HG03095 (cell line): ENCODE results near the gene LAMC3.

ENCODE experiments used
- ATAC-seq: cut with Tn5 transposase; IDR thresholded peaks from one replicate; pipeline ENCODE4 v1.9.1; 2021; ENCODE audit warnings: moderate library complexity; ENCODE audit not compliant: unreplicated experiment

Gene LAMC3

DNA sequence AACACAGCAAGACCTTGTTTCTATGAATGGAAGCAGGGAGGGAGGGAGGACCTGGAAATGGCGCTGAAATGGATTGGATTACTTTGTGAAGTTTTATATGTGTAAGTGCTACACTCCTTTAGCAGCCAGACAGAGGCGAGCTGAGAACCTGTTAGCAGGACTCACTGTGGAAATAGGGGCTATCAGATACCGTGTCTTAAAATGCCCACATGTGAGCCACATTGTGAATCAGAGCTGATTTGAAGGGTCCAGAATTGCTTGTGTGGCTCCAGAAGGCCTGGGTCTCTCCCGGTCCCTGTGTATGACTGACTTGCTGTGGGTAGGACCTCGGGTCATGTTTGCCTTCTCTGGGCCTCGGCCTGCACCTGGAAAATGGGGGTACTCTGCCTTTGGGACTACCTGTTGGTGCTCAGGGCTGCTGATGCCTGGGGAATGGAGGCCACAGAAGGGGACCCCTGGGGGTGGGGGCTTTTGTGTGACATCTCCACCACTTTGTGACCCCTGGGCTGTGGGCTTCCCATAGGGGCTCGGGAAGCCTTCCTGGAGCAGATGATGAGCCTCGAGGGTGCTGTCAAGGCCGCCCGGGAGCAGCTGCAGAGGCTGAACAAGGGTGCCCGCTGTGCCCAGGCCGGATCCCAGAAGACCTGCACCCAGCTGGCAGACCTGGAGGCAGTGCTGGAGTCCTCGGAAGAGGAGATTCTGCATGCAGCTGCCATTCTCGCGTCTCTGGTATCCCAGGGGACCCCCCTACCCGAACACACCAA is 63.3 kb downstream of the LAMC3 start:
- ATAC-seq: no peak

DNA sequence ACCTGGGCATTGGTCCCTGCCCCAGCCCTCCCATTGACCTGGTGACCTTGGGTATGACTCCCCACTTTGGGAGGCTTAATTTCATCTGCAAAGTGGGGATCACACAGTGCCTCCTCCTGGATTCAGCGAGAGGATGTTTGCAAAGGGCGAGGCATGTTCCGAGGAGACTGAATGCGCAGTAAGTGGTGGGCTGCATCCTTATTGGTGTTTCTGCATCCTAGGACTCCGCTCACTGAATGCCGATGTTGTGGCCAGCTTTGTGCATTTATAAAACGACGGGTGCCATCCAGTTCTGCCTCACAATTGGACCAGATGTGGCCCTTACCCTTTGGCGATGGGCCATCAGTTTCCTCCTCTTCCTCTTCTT is 63.9 kb downstream of the LAMC3 start:
- no peak for ATAC-seq

- no peak for ATAC-seq
These were observed 67.6 kb downstream of the LAMC3 start for GRCh38 chr9:131076347-131077195.

DNA sequence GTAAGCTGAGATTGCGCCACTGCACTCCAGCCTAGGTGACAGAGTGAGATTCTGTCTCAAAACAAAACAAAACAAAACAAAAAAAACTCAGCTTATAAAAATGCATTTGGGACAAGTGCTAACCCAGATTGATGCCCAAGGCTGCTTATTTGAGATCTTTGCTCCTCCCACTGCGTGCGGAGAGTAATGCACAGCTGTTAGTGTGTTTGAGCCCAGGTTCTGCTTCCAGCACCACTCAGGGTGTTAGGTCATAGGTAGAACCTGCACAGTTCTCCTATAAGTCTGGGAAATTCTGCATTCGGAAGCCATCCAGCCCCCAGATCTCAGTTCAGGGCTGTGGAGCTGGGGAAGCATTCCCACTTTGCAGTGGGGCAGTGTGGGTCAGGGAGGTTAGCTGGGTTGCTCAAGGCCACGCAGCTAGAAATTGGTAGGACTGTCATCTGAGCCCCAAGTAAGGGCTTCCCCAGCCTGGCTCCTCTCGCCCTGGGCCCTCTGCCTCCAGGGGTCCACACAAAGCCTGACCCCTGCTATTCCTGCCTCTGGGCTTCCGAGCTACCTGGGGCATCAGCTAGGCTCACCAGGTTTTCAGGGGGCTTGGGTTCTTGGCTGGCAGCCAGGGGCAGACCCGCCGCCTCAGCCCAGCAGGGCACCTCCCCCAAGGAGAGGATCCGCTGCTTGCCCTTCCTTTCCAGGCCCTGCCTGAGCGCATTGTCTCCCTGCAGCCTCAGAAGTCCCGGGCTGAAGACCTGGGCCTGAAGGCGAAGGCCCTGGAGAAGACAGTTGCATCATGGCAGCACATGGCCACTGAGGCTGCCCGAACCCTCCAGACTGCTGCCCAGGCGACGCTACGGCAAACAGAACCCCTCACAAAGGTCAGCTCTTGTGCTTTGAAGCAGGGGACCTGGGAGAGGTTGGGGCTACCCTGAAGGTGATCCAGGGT is 69.7 kb downstream of the LAMC3 start:
- no peak for ATAC-seq

- no peak for ATAC-seq
These were observed 71.6 kb downstream of the LAMC3 start for GRCh38 chr9:131080589-131080988.

GRCh38 chr9:131081868-131082267 is 72.9 kb downstream of the LAMC3 start:
- ATAC-seq: no peak

- no peak for ATAC-seq
These were observed 74.0 kb downstream of the LAMC3 start for GRCh38 chr9:131082774-131083512.

GRCh38 chr9:131084661-131085369 is 75.8 kb downstream of the LAMC3 start:
- no peak for ATAC-seq

DNA sequence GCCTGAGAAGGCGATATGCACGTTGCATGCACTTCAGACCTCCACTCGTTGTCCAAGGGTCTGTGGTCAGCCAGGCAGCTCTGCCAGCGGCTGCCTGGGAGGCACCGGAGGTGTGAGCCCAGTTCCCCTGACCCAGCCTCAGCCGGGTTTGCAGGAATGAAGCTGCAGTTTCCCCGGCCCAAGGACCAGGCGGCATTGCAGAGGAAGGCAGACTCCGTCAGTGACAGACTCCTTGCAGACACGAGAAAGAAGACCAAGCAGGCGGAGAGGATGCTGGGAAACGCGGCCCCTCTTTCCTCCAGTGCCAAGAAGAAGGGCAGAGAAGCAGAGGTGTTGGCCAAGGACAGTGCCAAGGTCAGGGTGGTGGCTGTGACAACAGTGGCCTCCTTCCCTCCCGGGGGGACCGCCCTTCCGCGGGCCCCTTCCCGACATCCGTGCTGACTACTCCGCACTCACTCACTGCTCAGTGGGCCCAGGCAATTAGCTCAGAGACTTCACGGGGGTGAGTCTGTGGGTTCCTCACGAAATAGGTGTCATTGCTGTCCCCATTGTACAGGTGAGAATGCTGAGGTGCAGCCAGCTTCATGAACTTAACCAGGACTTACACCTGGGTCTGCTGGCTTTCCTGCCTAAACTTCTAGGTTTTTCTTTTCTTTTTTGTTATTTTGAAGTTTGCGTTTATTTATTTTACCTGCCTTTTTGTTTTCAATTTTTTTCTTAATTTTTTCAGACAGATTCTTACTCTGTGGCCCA is 76.6 kb downstream of the LAMC3 start:
- no peak for ATAC-seq

DNA sequence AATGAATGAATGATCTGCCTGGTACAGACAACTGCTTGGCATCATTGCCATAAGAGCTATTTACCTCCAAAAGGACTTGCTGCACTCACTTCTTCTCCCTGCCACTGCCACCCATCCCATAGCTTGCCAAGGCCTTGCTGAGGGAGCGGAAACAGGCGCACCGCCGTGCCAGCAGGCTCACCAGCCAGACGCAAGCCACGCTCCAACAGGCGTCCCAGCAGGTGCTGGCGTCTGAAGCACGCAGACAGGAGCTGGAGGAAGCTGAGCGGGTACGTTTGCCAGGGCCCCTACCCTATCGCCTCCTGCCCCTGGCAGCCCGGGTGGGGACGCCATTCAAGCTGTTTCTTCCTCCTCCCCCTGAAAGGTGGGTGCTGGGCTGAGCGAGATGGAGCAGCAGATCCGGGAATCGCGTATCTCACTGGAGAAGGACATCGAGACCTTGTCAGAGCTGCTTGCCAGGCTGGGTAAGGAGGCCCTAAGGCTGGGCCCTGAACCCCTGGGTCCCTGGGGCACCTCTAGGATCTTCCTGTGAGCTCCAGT is 78.5 kb downstream of the LAMC3 start:
- ATAC-seq: no peak

DNA sequence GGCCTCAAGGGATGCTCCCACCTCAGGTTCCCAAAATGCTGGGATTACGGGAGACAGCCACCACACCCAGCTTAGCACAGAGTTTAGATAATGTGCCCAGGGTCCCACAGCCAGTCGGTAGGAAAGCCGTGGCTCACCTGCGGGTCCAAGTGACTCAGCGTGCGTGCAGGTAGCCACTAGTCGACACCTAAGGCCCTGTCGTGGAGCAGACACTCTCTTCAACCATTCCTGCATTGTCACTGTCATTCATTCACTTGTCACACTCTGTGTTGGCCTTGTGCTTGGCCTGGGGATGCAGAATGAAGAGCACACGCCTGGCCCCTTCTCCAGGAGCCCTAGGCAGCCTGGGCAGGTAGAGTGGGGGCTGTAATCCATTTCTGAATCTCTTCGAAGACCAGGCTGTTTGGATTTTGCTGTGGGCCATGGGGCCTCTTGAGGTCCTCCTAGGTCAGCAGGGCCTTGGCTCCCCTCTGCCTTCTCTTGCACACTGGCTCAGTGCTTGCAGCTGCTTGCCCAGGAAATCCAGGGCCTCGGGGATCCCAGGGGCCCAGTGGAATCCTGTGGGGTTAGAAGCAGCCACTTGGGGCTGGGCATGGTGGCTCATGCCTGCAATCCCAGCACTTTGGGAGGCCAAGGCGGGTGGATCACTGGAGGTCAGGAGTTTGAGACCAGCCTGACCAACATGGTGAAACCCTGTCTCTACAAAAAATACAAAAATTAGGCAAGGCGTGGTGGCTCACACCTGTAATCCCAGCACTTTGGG is 81.2 kb downstream of the LAMC3 start:
- ATAC-seq: no peak

DNA sequence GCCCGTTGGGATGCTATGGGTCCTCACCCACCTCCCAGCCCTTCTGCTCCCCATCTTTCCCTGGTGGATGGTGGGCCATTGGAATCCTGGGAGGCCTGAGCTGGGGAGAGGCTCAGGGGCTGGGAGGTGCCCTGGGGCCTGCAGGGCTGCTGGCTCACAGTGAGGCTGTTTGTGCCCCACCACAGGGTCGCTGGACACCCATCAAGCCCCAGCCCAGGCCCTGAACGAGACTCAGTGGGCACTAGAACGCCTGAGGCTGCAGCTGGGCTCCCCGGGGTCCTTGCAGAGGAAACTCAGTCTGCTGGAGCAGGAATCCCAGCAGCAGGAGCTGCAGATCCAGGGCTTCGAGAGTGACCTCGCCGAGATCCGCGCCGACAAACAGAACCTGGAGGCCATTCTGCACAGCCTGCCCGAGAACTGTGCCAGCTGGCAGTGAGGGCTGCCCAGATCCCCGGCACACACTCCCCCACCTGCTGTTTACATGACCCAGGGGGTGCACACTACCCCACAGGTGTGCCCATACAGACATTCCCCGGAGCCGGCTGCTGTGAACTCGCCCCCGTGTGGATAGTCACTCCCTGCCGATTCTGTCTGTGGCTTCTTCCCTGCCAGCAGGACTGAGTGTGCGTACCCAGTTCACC is 82.5 kb downstream of the LAMC3 start:
- no peak for ATAC-seq

DNA sequence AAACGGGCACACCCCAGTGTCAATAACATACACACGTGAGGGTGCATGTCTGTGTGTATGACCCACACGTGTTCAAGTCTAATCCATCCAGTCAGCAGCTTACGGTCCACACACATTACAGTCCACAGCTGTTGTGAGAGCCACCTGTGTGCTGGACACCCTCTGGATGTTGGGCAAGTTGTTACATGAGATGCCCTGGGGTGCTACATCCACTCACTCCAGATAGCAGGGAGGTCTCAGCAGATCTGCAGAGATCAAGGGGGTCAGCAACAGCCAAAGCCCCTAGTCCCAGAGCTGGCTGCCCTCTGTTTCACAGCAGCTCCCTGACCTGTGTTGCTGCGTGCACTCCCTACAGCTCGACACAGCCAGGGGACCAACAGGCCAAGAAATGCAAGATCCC is 83.1 kb downstream of the LAMC3 start:
- ATAC-seq: no peak

- no peak for ATAC-seq
These were observed 83.8 kb downstream of the LAMC3 start for GRCh38 chr9:131092548-131093440.

- ATAC-seq: no peak
These were observed 85.0 kb downstream of the LAMC3 start for GRCh38 chr9:131094015-131094414.

DNA sequence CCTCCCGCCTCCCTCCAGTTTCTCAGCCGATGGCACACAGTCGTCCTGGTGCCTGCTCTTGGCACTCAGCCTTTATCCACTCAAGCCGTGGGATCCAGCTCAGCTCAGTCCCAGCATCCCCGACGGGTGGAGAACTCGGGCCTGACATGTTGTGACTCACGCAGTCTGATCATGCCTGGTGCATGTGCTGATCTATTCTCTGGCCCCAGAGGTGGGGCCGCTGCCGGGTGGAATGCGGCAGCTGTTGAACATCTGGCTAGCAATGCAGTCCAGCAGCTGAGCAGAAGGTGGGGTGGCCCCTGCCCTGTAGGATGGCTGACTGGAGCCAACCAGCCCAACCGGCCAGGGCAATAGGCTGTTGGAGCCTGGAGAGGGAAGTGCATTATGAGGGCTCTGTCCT is 85.6 kb downstream of the LAMC3 start:
- ATAC-seq: no peak
